Small intestine (tissue), 7 donors: ENCODE data around the gene PRRC2B. TPM values are rescaled to one million over a fixed set of nuclear protein-coding genes. Genes with fewer than 3 reads are reported as not detected.
"Not testable (repeated sequence)": the region's sequence is repeated elsewhere in the genome, so short reads cannot be mapped to it uniquely, and the experiment has no call there.

Source experiments
- DNase-seq, 2 donors: peaks; one replicate each; pipeline versions ENCODE4 v3.0.0 to v3.0.0-alpha.2; 2013
- FAIRE-seq: peaks from 2 replicates; lab custom pipeline; 2012; peaks lifted over from hg19 to GRCh38; lab: Jason Lieb, UNC
- H3K27ac ChIP-seq, 3 donors: one replicate each; pipeline ENCODE4 v1.5.1; 2013; ENCODE audit warnings: low read length in 2 of 3, mild to moderate bottlenecking in 2 of 3, control low read depth in 1 of 3, inconsistent platforms in 1 of 3, low read depth in 1 of 3, moderate library complexity in 1 of 3
- H3K27me3 ChIP-seq, 3 donors: one replicate each; pipeline ENCODE4 v1.6.1; 2013; ENCODE audit warnings: low read length in 3 of 3, inconsistent platforms in 1 of 3; ENCODE audit not compliant: control insufficient read depth in 3 of 3, insufficient read depth in 3 of 3
- H3K36me3 ChIP-seq, 3 donors: one replicate each; pipeline ENCODE4 v1.6.1; 2013; ENCODE audit warnings: low read length in 3 of 3, inconsistent platforms in 1 of 3, low read depth in 1 of 3, mild to moderate bottlenecking in 1 of 3, moderate library complexity in 1 of 3; ENCODE audit not compliant: control insufficient read depth in 3 of 3, insufficient read depth in 2 of 3
- H3K4me1 ChIP-seq, 3 donors: one replicate each; pipeline ENCODE4 v1.6.1; 2013; ENCODE audit warnings: low read length in 2 of 3, inconsistent platforms in 1 of 3, low read depth in 1 of 3, mild to moderate bottlenecking in 1 of 3, moderate library complexity in 1 of 3; ENCODE audit not compliant: control insufficient read depth in 3 of 3, insufficient read depth in 2 of 3
- H3K4me3 ChIP-seq, 3 donors: one replicate each; pipeline ENCODE4 v1.5.1; 2013; ENCODE audit warnings: low read length in 3 of 3, control low read depth in 1 of 3, inconsistent platforms in 1 of 3, low read depth in 1 of 3, mild to moderate bottlenecking in 1 of 3, moderate library complexity in 1 of 3
- H3K9me3 ChIP-seq, 2 donors: one replicate each; pipeline ENCODE4 v1.6.1; 2013; ENCODE audit warnings: low read depth in 1 of 2, low read length in 1 of 2; ENCODE audit not compliant: control insufficient read depth in 2 of 2, insufficient read depth in 1 of 2
- WGBS, 3 donors: extraction: QIAGEN DNeasy Blood & Tissue Kit; methylation state at CpG; one replicate each; pipeline ENCODE4 v1.1.7; 2013; 5-methylcytosine and 5-hydroxymethylcytosine counted together
- polyA plus RNA-seq, 4 donors: library from polyadenylated mRNA; stranded (reverse) in 3 of 4; unstranded in 1 of 4; fragments of 200-250 nt in 3 of 4; fragments of 120-200 nt in 1 of 4; gene quantifications; one replicate each; pipeline versions ENCODE4 v1.2.1 to v1.2.3, GENCODE V29; 2013
- donor health status: healthy with polysubstance abuse.
- donor health status: control.
- donor health status: control.
- donor health status: Bipolar disorder and iron deficiency.
- donor health status: healthy.

PRRC2B gene
- polyA plus RNA-seq, 4 donors = 18.9 to 138 (median 40.7) TPM

- H3K36me3 ChIP-seq = peaks cover 0 to 79% (median 9%) of the 10 kb centered on the region in 3 donors
- peaks cover 0 to 4% of the 10 kb centered on the region in 2 donors for H3K9me3 ChIP-seq
- no peaks in the 10 kb centered on the region for H3K27me3 ChIP-seq
- H3K4me1 ChIP-seq = no peaks in the 10 kb centered on the region
- FAIRE-seq = no peak
- 57 to 70% (median 58%) methylated on average over 7 of the region's 7 CpGs for WGBS, 3 donors
- H3K4me3 ChIP-seq = no peak overlapping the region
- H3K27ac ChIP-seq = no peak overlapping the region
- DNase-seq = no peak
These were observed 117.5 kb downstream of the PRRC2B start for GRCh38 chr9:131511416-131511815.

GRCh38 chr9:131511880-131512279, 118.0 kb downstream of the PRRC2B start:
- H3K27me3 ChIP-seq = no peaks in the 10 kb centered on the region
- H3K27ac ChIP-seq = no peak overlapping the region
- WGBS, 3 donors = 97 to 98% (median 97%) methylated on average over 6 of the region's 6 CpGs
- FAIRE-seq = no peak
- H3K36me3 ChIP-seq = peaks cover 0 to 84% (median 13%) of the 10 kb centered on the region in 3 donors
- H3K9me3 ChIP-seq = peaks cover 0 to 6% of the 10 kb centered on the region in 2 donors
- H3K4me1 ChIP-seq = no peaks in the 10 kb centered on the region
- no peak overlapping the region for H3K4me3 ChIP-seq
- DNase-seq = no peak

- Histone ChIP-seq H3K4me3 (no peak overlapping the region), H3K27ac (no peak overlapping the region), H3K4me1 (no peaks in the 10 kb centered on the region), H3K9me3 (peaks cover 0 to 6% of the 10 kb centered on the region in 2 donors), H3K36me3 (peaks cover 0 to 90% (median 13%) of the 10 kb centered on the region in 3 donors), H3K27me3 (no peaks in the 10 kb centered on the region)
- WGBS, 3 donors = 85 to 91% (median 85%) methylated on average over 15 of the region's 15 CpGs
- FAIRE-seq (no peak), DNase-seq (no peak)
These were observed 119.3 kb downstream of the PRRC2B start for GRCh38 chr9:131513177-131513576.

GRCh38 chr9:131515559-131516031, 121.7 kb downstream of the PRRC2B start:
- H3K4me3 ChIP-seq, DNase-seq, H3K9me3 ChIP-seq, H3K4me1 ChIP-seq, H3K27me3 ChIP-seq, FAIRE-seq, H3K27ac ChIP-seq: not testable (repeated sequence)
- 73 to 91% (median 86%) methylated on average over 10 to 12 of the region's 12 CpGs for WGBS, 3 donors
- peaks cover 5 to 98% (median 20%) of the 10 kb centered on the region in 3 donors for H3K36me3 ChIP-seq

- FAIRE-seq = no peak
- Histone ChIP-seq H3K4me3 (no peak overlapping the region), H3K9me3 (peaks cover 0 to 6% of the 10 kb centered on the region in 2 donors), H3K4me1 (no peaks in the 10 kb centered on the region), H3K27ac (no peak overlapping the region), H3K36me3 (peaks cover 5 to 97% (median 20%) of the 10 kb centered on the region in 3 donors), H3K27me3 (no peaks in the 10 kb centered on the region)
- 86 to 90% (median 86%) methylated on average over 13 to 15 of the region's 15 CpGs for WGBS, 3 donors
- DNase-seq = no peak
These were observed 122.2 kb downstream of the PRRC2B start for GRCh38 chr9:131516100-131516499.

- Histone ChIP-seq H3K4me1 (no peaks in the 10 kb centered on the region), H3K36me3 (peaks cover 5 to 97% (median 18%) of the 10 kb centered on the region in 3 donors), H3K4me3 (no peak overlapping the region), H3K27me3 (no peaks in the 10 kb centered on the region), H3K9me3 (peaks cover 0 to 6% of the 10 kb centered on the region in 2 donors), H3K27ac (no peak overlapping the region)
- FAIRE-seq (no peak), DNase-seq (no peak)
- WGBS, 3 donors = 94 to 97% (median 95%) methylated on average over 9 of the region's 9 CpGs
These were observed 123.0 kb downstream of the PRRC2B start for GRCh38 chr9:131516930-131517329.

- Histone ChIP-seq H3K27ac (no peak overlapping the region), H3K4me1 (no peaks in the 10 kb centered on the region), H3K9me3 (peaks cover 0 to 6% of the 10 kb centered on the region in 2 donors), H3K36me3 (peaks cover 5 to 97% (median 16%) of the 10 kb centered on the region in 3 donors), H3K4me3 (no peak overlapping the region), H3K27me3 (no peaks in the 10 kb centered on the region)
- 91 to 95% (median 95%) methylated on average over 11 of the region's 11 CpGs for WGBS, 3 donors
- DNase-seq (no peak), FAIRE-seq (no peak)
These were observed 123.9 kb downstream of the PRRC2B start for GRCh38 chr9:131517761-131518190.

- FAIRE-seq = no peak
- peaks cover 5 to 97% (median 16%) of the 10 kb centered on the region in 3 donors for H3K36me3 ChIP-seq
These were observed 124.7 kb downstream of the PRRC2B start for GRCh38 chr9:131518553-131518952.

GRCh38 chr9:131520503-131520902, 126.6 kb downstream of the PRRC2B start:
- Histone ChIP-seq H3K27ac (no peak overlapping the region), H3K4me1 (no peaks in the 10 kb centered on the region), H3K4me3 (no peak overlapping the region), H3K27me3 (no peaks in the 10 kb centered on the region), H3K36me3 (peaks cover 8 to 99% (median 25%) of the 10 kb centered on the region in 3 donors), H3K9me3 (peaks cover 0 to 6% of the 10 kb centered on the region in 2 donors)
- 83 to 86% (median 85%) methylated on average over 16 of the region's 16 CpGs for WGBS, 3 donors
- DNase-seq (no peak), FAIRE-seq (no peak)

More at GRCh38 chr9:131518553-131518952, 124.7 kb downstream of the PRRC2B start:
- no peak for DNase-seq
- Histone ChIP-seq H3K27me3 (no peaks in the 10 kb centered on the region), H3K4me1 (no peaks in the 10 kb centered on the region), H3K9me3 (peaks cover 0 to 6% of the 10 kb centered on the region in 2 donors), H3K4me3 (no peak overlapping the region), H3K27ac (no peak overlapping the region)
- 96 to 97% (median 97%) methylated on average over 20 of the region's 20 CpGs for WGBS, 3 donors
